CD4-positive, alpha-beta T cell treated with Interferon gamma for 1 hour (primary cell): ENCODE measurements around the gene COLEC11.

Source experiments
- DNase-seq: peaks from one replicate; pipeline ENCODE4 v3.0.0-alpha.2; 2020

The COLEC11 gene

GRCh38 chr2:3641181-3641580 is 46.3 kb downstream of the COLEC11 start:
- no peak for DNase-seq

DNA sequence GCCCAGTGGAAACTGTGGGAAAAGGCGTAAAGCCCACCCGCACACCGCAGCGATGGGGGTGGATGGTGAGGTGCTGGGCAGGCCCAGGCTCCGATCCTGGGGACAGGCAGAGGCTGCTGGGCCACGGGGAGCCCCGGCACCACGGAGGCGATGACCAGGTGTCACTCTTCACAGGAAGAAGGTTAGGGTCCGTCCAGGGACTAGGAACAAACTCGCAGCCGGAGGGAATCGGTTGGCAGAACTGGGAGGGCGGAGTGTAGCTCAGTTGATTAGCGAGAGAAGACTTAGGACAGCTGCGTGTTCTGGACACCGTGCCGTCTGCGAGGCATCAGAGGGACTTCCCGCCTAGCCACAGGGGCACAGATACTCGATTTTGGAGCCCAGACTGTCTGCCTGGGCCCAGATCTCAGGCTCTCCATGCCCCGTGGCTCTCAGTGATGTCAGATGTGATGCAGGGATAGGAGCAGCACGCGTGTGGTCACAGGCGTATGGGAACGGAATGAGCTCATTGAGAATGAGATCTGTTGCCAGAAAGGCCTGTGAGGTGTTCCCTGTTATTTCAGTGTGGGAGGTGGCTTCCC is 47.0 kb downstream of the COLEC11 start:
- no peak for DNase-seq

GRCh38 chr2:3642521-3643215 is 47.8 kb downstream of the COLEC11 start:
- DNase-seq: no peak

GRCh38 chr2:3643371-3644245 is 48.7 kb downstream of the COLEC11 start:
- DNase-seq: no peak

GRCh38 chr2:3644246-3644525 is 49.3 kb downstream of the COLEC11 start:
- DNase-seq: no peak

DNA sequence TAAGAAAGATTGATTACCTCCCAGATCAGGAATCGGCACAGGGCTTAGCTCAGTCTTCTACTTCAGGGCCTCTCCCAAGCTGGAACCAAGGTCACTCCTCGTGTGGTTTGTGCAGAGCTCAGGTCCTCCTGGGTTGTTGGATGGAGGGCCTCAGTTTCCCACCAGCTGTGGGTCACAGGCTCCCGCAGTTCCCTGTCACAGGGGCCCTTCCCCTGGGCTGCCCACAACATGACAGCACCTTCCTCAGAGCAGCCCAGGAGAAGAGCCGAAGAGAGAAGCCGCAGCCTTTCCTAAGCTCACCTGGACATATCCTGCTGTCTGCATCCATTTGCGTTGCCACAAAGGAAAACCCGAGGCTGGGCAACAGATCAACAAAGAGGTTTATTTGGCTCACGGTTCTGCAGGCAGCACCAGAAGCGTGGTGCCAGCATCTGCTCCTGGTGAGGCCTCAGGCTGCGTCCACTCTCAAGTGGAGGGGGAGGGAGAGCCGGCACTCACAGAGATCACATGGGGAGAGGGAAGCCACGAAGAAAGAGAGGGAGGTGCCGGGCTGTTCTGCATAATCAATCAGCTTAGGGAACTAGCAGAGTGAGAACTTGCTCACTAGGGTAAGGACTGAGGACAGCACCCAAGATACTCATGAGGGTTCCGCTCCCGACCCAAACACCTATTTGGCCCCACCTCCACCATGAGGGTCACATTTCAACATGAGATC is 50.1 kb downstream of the COLEC11 start:
- no peak for DNase-seq

GRCh38 chr2:3645745-3646389 is 51.0 kb downstream of the COLEC11 start:
- DNase-seq: no peak

GRCh38 chr2:3646446-3646845 is 51.5 kb downstream of the COLEC11 start:
- no peak for DNase-seq

DNA sequence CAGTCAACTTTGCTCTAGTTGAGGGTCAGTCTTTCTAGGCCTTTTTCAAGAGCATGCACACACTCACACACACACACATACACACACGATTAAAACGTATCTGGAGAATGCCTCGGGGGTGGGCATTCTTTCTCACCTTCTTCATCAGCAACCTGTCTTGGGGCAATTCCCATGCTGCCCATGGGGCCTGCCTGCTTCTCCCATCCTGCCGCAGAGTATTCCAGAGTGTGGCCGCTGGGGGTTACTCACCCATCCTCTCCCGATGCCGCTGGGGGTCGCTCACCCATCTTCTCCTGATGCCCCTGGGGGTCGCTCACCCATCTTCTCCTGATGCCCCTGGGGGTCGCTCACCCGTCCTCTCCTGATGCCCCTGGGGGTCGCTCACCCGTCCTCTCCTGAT is 52.3 kb downstream of the COLEC11 start:
- no peak for DNase-seq

- no peak for DNase-seq
Measured at GRCh38 chr2:3647831-3648651, 53.1 kb downstream of the COLEC11 start.

- DNase-seq: no peak
Measured at GRCh38 chr2:3648652-3649177, 53.8 kb downstream of the COLEC11 start.

- no peak for DNase-seq
Measured at GRCh38 chr2:3649581-3649980, 54.7 kb downstream of the COLEC11 start.

- no peak for DNase-seq
Measured at GRCh38 chr2:3650140-3650920, 55.4 kb downstream of the COLEC11 start.

GRCh38 chr2:3651691-3652648 is 57.1 kb downstream of the COLEC11 start:
- DNase-seq: peak; percentile 76

DNA sequence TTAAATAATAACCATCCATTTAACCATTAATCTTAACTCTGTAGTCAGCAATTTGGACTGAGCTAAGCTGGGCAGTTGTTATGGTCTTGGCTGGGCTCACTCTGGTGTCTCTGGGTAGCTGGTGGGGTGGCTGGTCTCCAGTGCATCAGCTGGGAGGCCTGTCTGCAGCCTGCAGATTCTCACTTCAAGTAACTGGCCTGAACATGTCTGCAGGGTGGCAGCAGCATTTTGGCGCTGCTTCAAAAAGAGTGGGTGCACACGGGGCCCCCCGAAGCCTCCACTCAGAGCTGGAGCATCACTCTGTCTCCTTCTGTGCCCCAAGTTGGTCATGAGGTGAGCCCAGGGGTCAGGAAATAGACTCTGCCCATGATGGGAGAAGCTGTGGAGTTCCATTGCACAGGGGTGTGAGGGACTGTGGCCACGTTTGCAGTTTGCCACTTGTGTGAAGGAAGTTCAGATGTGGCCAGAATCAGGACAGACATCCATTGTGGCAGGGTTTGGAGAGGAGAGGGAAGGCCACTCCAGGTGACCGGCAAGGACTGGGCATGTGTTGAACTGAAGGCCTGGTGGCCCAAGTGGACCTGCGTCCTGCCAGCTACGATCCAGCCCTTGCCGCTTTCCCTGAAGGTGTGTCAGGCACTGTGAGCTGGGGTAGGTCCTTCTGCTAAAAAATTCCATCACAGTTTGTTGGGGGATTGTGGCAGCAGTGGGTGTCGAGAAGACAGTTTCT is 58.1 kb downstream of the COLEC11 start:
- DNase-seq: no peak

- no peak for DNase-seq
Measured at GRCh38 chr2:3654011-3654410, 59.1 kb downstream of the COLEC11 start.

DNA sequence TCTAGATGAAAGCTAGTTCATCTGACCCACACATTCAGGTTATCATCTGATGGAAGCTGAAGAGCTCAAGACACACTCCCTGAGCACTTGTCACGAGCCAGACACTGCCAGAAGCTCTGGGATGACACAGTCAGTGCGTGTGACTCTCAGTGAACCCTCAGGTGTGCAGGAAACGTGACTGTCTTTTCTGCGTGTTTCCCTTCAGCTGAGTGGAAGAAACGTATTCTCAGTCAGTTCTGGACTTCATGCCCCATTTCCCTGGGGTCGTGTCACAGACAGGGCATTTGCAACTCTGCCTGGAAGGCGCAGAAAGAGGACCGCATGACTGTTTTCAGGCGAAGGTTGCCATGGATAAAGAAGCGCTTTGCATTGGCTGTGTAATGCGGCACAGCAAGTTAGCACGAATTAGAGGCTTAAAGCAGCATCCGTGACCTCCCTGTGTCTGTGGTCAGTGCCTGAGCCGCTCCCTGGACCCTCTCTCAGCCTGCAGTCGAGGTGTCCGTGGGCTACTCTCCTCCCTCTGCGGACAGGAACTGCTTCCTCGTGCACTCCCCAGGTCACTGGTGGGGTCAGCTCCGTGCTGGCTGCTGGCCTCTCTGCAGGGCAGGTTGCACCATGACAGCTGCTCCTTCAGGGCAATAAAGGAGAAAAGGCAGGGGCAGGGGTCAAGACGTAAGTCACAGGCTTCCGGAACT is 59.8 kb downstream of the COLEC11 start:
- no peak for DNase-seq
